HG03469 (cell line): Measurements from ENCODE around the gene ZNF229.
"Not testable (repeated sequence)": the region's sequence is repeated elsewhere in the genome, so short reads cannot be mapped to it uniquely, and the experiment has no call there.

Source experiments
- ATAC-seq: cut with Tn5 transposase; IDR thresholded peaks from one replicate; pipeline ENCODE4 v1.9.1; 2021; ENCODE audit warnings: mild to moderate bottlenecking, moderate library complexity, moderate number of reproducible peaks; ENCODE audit not compliant: unreplicated experiment

Gene ZNF229

GRCh38 chr19:44447916-44448674 lies at the start of gene ZNF229:
TSS of gene ZNF229 (minus strand) at chr19:44448472. CDS start at chr19:44442847, 5,625 bp downstream.
- no peak for ATAC-seq

- no peak for ATAC-seq
Measured at GRCh38 chr19:44496711-44497110, 48.4 kb upstream of the ZNF229 start.

- ATAC-seq, result no peak
Measured at GRCh38 chr19:44476559-44477408, 28.5 kb upstream of the ZNF229 start.

- ATAC-seq, result not testable (repeated sequence)
Measured at GRCh38 chr19:44468730-44469129, 20.5 kb upstream of the ZNF229 start.

- ATAC-seq, result not testable (repeated sequence)
Measured at GRCh38 chr19:44462600-44463286, 14.5 kb upstream of the ZNF229 start.

- ATAC-seq, result not testable (repeated sequence)
Measured at GRCh38 chr19:44456016-44456415, 7.7 kb upstream of the ZNF229 start.

- no peak for ATAC-seq
Measured at GRCh38 chr19:44455100-44455499, 6.8 kb upstream of the ZNF229 start.

- no peak for ATAC-seq
Measured at GRCh38 chr19:44452367-44452766, 4.1 kb upstream of the ZNF229 start.

- no peak for ATAC-seq
Measured at GRCh38 chr19:44451687-44452086, 3.4 kb upstream of the ZNF229 start.

- no peak for ATAC-seq
Measured at GRCh38 chr19:44438441-44438840, 9.8 kb downstream of the ZNF229 start.

- ATAC-seq, result no peak
Measured at GRCh38 chr19:44435441-44435840, 12.8 kb downstream of the ZNF229 start.

GRCh38 chr19:44430956-44431355 lies 17.3 kb downstream of the ZNF229 start:
- no peak for ATAC-seq

GRCh38 chr19:44415553-44415952 lies 32.7 kb downstream of the ZNF229 start:
- not testable (repeated sequence) for ATAC-seq

GRCh38 chr19:44401139-44402115 lies 46.8 kb downstream of the ZNF229 start, which contains the start of gene ZNF285:
TSS of gene ZNF285 (minus strand) at chr19:44401608. CDS start at chr19:44397213, 4,395 bp downstream.
- no peak for ATAC-seq

- ATAC-seq, result not testable (repeated sequence)
Measured at GRCh38 chr19:44389268-44389667, 59.0 kb downstream of the ZNF229 start.
